D721Med (cell line): Measurements from ENCODE around the gene PSMC3.

Experiments
- DNase-seq: peaks from one replicate; pipeline ENCODE4 v3.0.0; 2011; ENCODE audit warnings: low spot score; ENCODE audit not compliant: insufficient read length
- FAIRE-seq: peaks from 2 replicates; lab custom pipeline; 2011; peaks lifted over from hg19 to GRCh38; lab: Jason Lieb, UNC
- TF ChIP-seq, protein P1 (sequence below): IDR thresholded peaks from 2 replicates; pipeline ENCODE4 v1.5.1; 2012; ENCODE audit warnings: mild to moderate bottlenecking, control low read depth; ENCODE audit not compliant: insufficient read depth; ENCODE audit errors: missing control alignments

The PSMC3 gene

DNA sequence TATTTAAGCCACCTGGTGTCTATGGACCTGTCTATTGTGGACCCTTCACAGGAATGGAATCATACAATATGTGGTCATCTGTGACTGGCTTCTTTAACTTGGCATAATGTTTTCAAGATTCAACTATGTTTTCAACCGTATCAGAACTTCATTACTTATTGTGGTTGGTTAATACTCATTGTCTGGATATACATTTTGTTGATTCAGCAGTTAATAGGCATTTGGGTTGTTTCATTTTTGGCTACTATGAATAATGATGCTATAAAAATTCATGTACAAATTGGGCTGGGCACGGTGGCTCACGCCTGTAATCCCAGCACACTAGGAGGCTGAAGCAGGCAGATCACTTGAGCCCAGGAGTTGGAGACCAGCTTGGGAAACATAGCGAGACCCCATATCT lies 25.2 kb upstream of the PSMC3 start:
- FAIRE-seq (no peak), DNase-seq (no peak)
- TF ChIP-seq, protein P1, sequence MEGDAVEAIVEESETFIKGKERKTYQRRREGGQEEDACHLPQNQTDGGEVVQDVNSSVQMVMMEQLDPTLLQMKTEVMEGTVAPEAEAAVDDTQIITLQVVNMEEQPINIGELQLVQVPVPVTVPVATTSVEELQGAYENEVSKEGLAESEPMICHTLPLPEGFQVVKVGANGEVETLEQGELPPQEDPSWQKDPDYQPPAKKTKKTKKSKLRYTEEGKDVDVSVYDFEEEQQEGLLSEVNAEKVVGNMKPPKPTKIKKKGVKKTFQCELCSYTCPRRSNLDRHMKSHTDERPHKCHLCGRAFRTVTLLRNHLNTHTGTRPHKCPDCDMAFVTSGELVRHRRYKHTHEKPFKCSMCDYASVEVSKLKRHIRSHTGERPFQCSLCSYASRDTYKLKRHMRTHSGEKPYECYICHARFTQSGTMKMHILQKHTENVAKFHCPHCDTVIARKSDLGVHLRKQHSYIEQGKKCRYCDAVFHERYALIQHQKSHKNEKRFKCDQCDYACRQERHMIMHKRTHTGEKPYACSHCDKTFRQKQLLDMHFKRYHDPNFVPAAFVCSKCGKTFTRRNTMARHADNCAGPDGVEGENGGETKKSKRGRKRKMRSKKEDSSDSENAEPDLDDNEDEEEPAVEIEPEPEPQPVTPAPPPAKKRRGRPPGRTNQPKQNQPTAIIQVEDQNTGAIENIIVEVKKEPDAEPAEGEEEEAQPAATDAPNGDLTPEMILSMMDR, result no peak

- TF ChIP-seq, protein P1, result no peak
- DNase-seq, result no peak
- FAIRE-seq, result no peak
Observed at GRCh38 chr11:47449541-47449940, 23.3 kb upstream of the PSMC3 start.

DNA sequence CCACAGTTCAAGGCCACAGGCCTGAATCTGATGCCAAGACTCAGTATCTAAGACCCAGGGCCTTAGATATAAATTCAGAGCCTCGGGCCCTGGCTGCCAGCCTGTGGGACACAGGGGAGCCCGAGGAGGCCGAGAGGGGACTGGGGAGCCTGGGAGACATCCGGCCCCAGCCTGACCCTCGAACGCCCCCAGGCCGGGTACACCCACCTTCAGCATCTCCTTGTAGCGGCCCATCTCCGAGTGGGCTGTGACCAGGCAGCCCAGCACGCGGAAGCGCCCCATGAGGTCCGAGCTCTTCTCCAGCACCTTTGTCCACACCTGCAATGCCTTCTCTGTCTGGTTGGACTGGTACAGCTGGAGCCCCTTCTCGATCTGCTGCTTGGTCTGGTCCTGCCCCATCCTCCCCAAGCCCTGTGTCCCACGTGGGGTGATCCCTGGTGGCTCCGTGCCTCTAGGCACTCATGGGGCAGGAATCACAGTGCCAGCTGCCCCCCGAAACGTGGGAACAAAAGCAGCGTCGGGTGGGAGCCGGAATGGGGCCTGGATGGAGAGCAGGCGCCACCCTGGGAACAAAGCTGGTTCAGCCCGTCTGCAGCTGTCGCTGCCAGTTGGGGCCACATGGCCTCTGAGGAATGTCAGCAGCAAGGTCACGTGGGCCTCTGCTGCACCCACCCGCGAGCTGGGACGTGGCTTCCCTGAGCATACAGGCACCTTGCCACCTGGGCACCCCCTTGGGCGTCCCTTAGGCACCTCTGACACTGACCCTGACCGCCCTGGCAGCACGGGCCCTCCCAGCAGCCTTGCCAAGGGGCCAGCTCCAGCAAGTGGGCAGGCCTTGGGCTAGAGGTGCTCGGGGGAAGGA lies 22.6 kb upstream of the PSMC3 start, which contains the start of gene RAPSN:
RAPSN (minus strand) TSS at position 571 of the 862 bp plus-strand sequence; CDS start at position 399, 172 bp downstream.
- no peak for DNase-seq
- no peak for FAIRE-seq
- TF ChIP-seq, protein P1, result no peak

DNA sequence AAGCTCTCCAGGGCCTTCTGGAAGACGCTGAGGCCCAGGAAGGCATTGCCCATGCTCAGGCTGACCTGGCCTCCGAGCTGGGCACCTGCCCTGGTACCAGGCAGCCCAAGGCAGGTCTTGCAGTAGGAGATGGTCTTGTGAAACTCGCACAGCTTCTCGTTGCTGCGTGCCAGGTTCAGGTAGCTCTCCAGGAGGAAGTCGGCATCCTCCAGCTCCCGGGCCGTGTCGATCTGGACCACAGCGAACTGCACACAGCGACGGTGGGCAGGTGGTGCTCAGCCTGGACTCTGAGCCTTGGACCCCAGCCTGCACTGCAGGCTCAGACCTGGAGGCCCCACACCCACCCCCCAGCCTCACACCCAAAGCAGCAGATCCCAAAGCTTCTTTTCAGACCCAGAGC lies 21.7 kb upstream of the PSMC3 start:
- TF ChIP-seq, protein P1, result no peak
- FAIRE-seq, result no peak
- DNase-seq, result no peak

- FAIRE-seq, result no peak
Observed at GRCh38 chr11:47446833-47447232, 20.6 kb upstream of the PSMC3 start.

GRCh38 chr11:47445840-47446239 lies 19.6 kb upstream of the PSMC3 start:
- TF ChIP-seq, protein P1, result no peak
- DNase-seq (no peak), FAIRE-seq (no peak)

More at GRCh38 chr11:47446833-47447232, 20.6 kb upstream of the PSMC3 start:
- DNase-seq, result no peak
- TF ChIP-seq, protein P1, result no peak

- FAIRE-seq (no peak), DNase-seq (no peak)
- TF ChIP-seq, protein P1, result no peak
Observed at GRCh38 chr11:47443817-47444216, 17.6 kb upstream of the PSMC3 start.
